ENCODE measurements around the gene MDH2.
"Not testable (repeated sequence)": the region's sequence is repeated elsewhere in the genome, so short reads cannot be mapped to it uniquely, and the experiment has no call there.

MDH2 gene

GRCh38 chr7:76073335-76073990, 25.6 kb downstream of the MDH2 start:
- no peak for DNase-seq

GRCh38 chr7:76074306-76074971, 26.5 kb downstream of the MDH2 start:
- no peak for DNase-seq

- no peak for DNase-seq
These were observed 27.1 kb downstream of the MDH2 start for GRCh38 chr7:76074972-76075370.

GRCh38 chr7:76076995-76077394, 29.1 kb downstream of the MDH2 start:
- DNase-seq = no peak

GRCh38 chr7:76077435-76077834, 29.5 kb downstream of the MDH2 start:
- DNase-seq = no peak

GRCh38 chr7:76080204-76080603, 32.3 kb downstream of the MDH2 start:
- no peak for DNase-seq

- not testable (repeated sequence) for DNase-seq
These were observed 36.2 kb downstream of the MDH2 start for GRCh38 chr7:76084115-76084514.

GRCh38 chr7:76086070-76086469, 38.2 kb downstream of the MDH2 start:
- no peak for DNase-seq

- not testable (repeated sequence) for DNase-seq
These were observed 39.5 kb downstream of the MDH2 start for GRCh38 chr7:76087362-76087791.

- no peak for DNase-seq
These were observed 42.1 kb downstream of the MDH2 start for GRCh38 chr7:76089865-76090475.

- DNase-seq = no peak
These were observed 43.6 kb downstream of the MDH2 start for GRCh38 chr7:76091506-76091905.

- not testable (repeated sequence) for DNase-seq
These were observed 45.6 kb downstream of the MDH2 start for GRCh38 chr7:76093531-76093930.

- not testable (repeated sequence) for DNase-seq
These were observed 46.4 kb downstream of the MDH2 start for GRCh38 chr7:76094326-76094725.

- no peak for DNase-seq
These were observed 48.0 kb downstream of the MDH2 start for GRCh38 chr7:76095908-76096307.

- not testable (repeated sequence) for DNase-seq
These were observed 54.0 kb downstream of the MDH2 start for GRCh38 chr7:76101693-76102437.

- not testable (repeated sequence) for DNase-seq
These were observed 55.9 kb downstream of the MDH2 start for GRCh38 chr7:76103788-76104187.

- not testable (repeated sequence) for DNase-seq
These were observed 58.2 kb downstream of the MDH2 start for GRCh38 chr7:76106130-76106529.

- no peak for DNase-seq
These were observed 59.0 kb downstream of the MDH2 start for GRCh38 chr7:76106893-76107292.

GRCh38 chr7:76108540-76109233, 60.8 kb downstream of the MDH2 start:
- DNase-seq = peak; percentile 32

- not testable (repeated sequence) for DNase-seq
These were observed 65.2 kb downstream of the MDH2 start for GRCh38 chr7:76113042-76113630.

GRCh38 chr7:76114742-76115141, 66.8 kb downstream of the MDH2 start:
- DNase-seq = not testable (repeated sequence)

Data from NCI-H2029 treated with DMSO at 0.1 percent for 48 hours (cell line).